GM21825 (cell line): ENCODE measurements around the gene TP53I11.
A peak's percentile ranks its signal among the peaks of the same experiment; 100 is the strongest.

Source experiments
- ATAC-seq: cut with Tn5 transposase; IDR thresholded peaks from one replicate; pipeline ENCODE4 v1.9.1; 2021; ENCODE audit warnings: mild to moderate bottlenecking, moderate library complexity; ENCODE audit not compliant: unreplicated experiment

TP53I11 gene

GRCh38 chr11:44941259-44942021 is 9.2 kb downstream of the TP53I11 start:
- ATAC-seq, result no peak

GRCh38 chr11:44940835-44941234 is 9.8 kb downstream of the TP53I11 start:
- no peak for ATAC-seq

GRCh38 chr11:44940404-44940803 is 10.3 kb downstream of the TP53I11 start:
- ATAC-seq, result no peak

- no peak for ATAC-seq
Observed at GRCh38 chr11:44939673-44940395, 10.8 kb downstream of the TP53I11 start.

- no peak for ATAC-seq
Observed at GRCh38 chr11:44938066-44938691, 12.5 kb downstream of the TP53I11 start.

- no peak for ATAC-seq
Observed at GRCh38 chr11:44936951-44937543, 13.6 kb downstream of the TP53I11 start.

- ATAC-seq, result peak; percentile 61
Observed at GRCh38 chr11:44936525-44936924, 14.2 kb downstream of the TP53I11 start.

- ATAC-seq, result no peak
Observed at GRCh38 chr11:44934735-44935250, 15.9 kb downstream of the TP53I11 start.

- no peak for ATAC-seq
Observed at GRCh38 chr11:44934110-44934509, 16.6 kb downstream of the TP53I11 start.

- ATAC-seq, result no peak
Observed at GRCh38 chr11:44931466-44931865, 19.2 kb downstream of the TP53I11 start.

GRCh38 chr11:44930588-44931302 is 19.9 kb downstream of the TP53I11 start:
- no peak for ATAC-seq

- ATAC-seq, result no peak
Observed at GRCh38 chr11:44928816-44929215, 21.9 kb downstream of the TP53I11 start.

GRCh38 chr11:44928144-44928543 is 22.5 kb downstream of the TP53I11 start:
- ATAC-seq, result no peak

- ATAC-seq, result no peak
Observed at GRCh38 chr11:44927174-44927661, 23.5 kb downstream of the TP53I11 start.

- no peak for ATAC-seq
Observed at GRCh38 chr11:44926036-44926435, 24.6 kb downstream of the TP53I11 start.

GRCh38 chr11:44923806-44924205 is 26.9 kb downstream of the TP53I11 start:
- no peak for ATAC-seq

- no peak for ATAC-seq
Observed at GRCh38 chr11:44923115-44923514, 27.6 kb downstream of the TP53I11 start.

GRCh38 chr11:44920451-44920850 is 30.2 kb downstream of the TP53I11 start:
- ATAC-seq, result no peak

GRCh38 chr11:44917741-44918140 is 32.9 kb downstream of the TP53I11 start:
- no peak for ATAC-seq

GRCh38 chr11:44916801-44917385 is 33.8 kb downstream of the TP53I11 start:
- ATAC-seq, result no peak
